Measurements from ENCODE around the gene HDAC4.

HDAC4 gene

GRCh38 chr2:239061121-239061666 is 339.6 kb downstream of the HDAC4 start:
- no peak overlapping the region for H3K9ac ChIP-seq (ENCODE audit: low read length)
- H3K79me2 ChIP-seq (ENCODE audit: insufficient read depth, low read length), result no peaks in the 10 kb centered on the region
- H3K4me3 ChIP-seq (ENCODE audit: low read depth, low read length, poor library complexity, severe bottlenecking), result no peak overlapping the region
- H3K9me2 ChIP-seq (ENCODE audit: low read depth, low read length), result no peaks in the 10 kb centered on the region
- no peak overlapping the region for H3K4me2 ChIP-seq (ENCODE audit: low read length)
- TF ChIP-seq CTCF (IDR thresholded peaks at IDR 0.05; ENCODE audit: low read length) (no peak), EZH2 (IDR thresholded peaks at IDR 0.05; ENCODE audit: borderline replicate concordance, low read length) (no peak)
- H3K27ac ChIP-seq (ENCODE audit: low read depth, low read length, poor library complexity, severe bottlenecking), result no peak overlapping the region
- no peaks in the 10 kb centered on the region for H3K4me1 ChIP-seq (ENCODE audit: insufficient read depth, low read length, severe bottlenecking)
- no peak overlapping the region for H2AFZ ChIP-seq (ENCODE audit: low read length)
- H3F3A ChIP-seq (ENCODE audit: insufficient read depth, low read length), result no peaks in the 10 kb centered on the region
- no peaks in the 10 kb centered on the region for H3K9me3 ChIP-seq (ENCODE audit: low read length)
- no peaks in the 10 kb centered on the region for H4K20me1 ChIP-seq (ENCODE audit: insufficient read depth, low read length)
- H3K36me3 ChIP-seq (ENCODE audit: insufficient read depth, low read length), result no peaks in the 10 kb centered on the region
- no peaks in the 10 kb centered on the region for H3K27me3 ChIP-seq (ENCODE audit: insufficient read depth, low read length)

GRCh38 chr2:239060676-239061075 is 340.1 kb downstream of the HDAC4 start:
- H4K20me1 ChIP-seq (ENCODE audit: insufficient read depth, low read length), result no peaks in the 10 kb centered on the region
- no peak overlapping the region for H3K4me2 ChIP-seq (ENCODE audit: low read length)
- TF ChIP-seq CTCF (IDR thresholded peaks at IDR 0.05; ENCODE audit: low read length), result no peak
- no peak for TF ChIP-seq EZH2 (IDR thresholded peaks at IDR 0.05; ENCODE audit: borderline replicate concordance, low read length)
- no peak overlapping the region for H3K4me3 ChIP-seq (ENCODE audit: low read depth, low read length, poor library complexity, severe bottlenecking)
- no peak overlapping the region for H3K9ac ChIP-seq (ENCODE audit: low read length)
- H3K4me1 ChIP-seq (ENCODE audit: insufficient read depth, low read length, severe bottlenecking), result no peaks in the 10 kb centered on the region
- no peaks in the 10 kb centered on the region for H3K79me2 ChIP-seq (ENCODE audit: insufficient read depth, low read length)
- no peaks in the 10 kb centered on the region for H3K9me2 ChIP-seq (ENCODE audit: low read depth, low read length)
- no peaks in the 10 kb centered on the region; the same call in 1 of the 2 replicates for H3K27me3 ChIP-seq (ENCODE audit: insufficient read depth, low read length)
- H2AFZ ChIP-seq (ENCODE audit: low read length), result no peak overlapping the region
- no peak overlapping the region for H3K27ac ChIP-seq (ENCODE audit: low read depth, low read length, poor library complexity, severe bottlenecking)
- H3K9me3 ChIP-seq (ENCODE audit: low read length), result no peaks in the 10 kb centered on the region
- no peaks in the 10 kb centered on the region for H3F3A ChIP-seq (ENCODE audit: insufficient read depth, low read length)
- no peaks in the 10 kb centered on the region for H3K36me3 ChIP-seq (ENCODE audit: insufficient read depth, low read length)

- no peaks in the 10 kb centered on the region; the same call in 1 of the 2 replicates for H3K27me3 ChIP-seq (ENCODE audit: insufficient read depth, low read length)
- H3K36me3 ChIP-seq (ENCODE audit: insufficient read depth, low read length), result no peaks in the 10 kb centered on the region
- no peaks in the 10 kb centered on the region for H3K9me2 ChIP-seq (ENCODE audit: low read depth, low read length)
- no peak overlapping the region for H3K4me2 ChIP-seq (ENCODE audit: low read length)
- TF ChIP-seq CTCF (IDR thresholded peaks at IDR 0.05; ENCODE audit: low read length), result no peak
- no peak for TF ChIP-seq EZH2 (IDR thresholded peaks at IDR 0.05; ENCODE audit: borderline replicate concordance, low read length)
- H3K9me3 ChIP-seq (ENCODE audit: low read length), result no peaks in the 10 kb centered on the region
- H3K27ac ChIP-seq (ENCODE audit: low read depth, low read length, poor library complexity, severe bottlenecking), result no peak overlapping the region
- no peaks in the 10 kb centered on the region for H4K20me1 ChIP-seq (ENCODE audit: insufficient read depth, low read length)
- no peak overlapping the region for H3K9ac ChIP-seq (ENCODE audit: low read length)
- no peak overlapping the region for H3K4me3 ChIP-seq (ENCODE audit: low read depth, low read length, poor library complexity, severe bottlenecking)
- no peaks in the 10 kb centered on the region for H3K4me1 ChIP-seq (ENCODE audit: insufficient read depth, low read length, severe bottlenecking)
- H3K79me2 ChIP-seq (ENCODE audit: insufficient read depth, low read length), result no peaks in the 10 kb centered on the region
- no peaks in the 10 kb centered on the region for H3F3A ChIP-seq (ENCODE audit: insufficient read depth, low read length)
- H2AFZ ChIP-seq (ENCODE audit: low read length), result no peak overlapping the region
These were observed 341.0 kb downstream of the HDAC4 start for GRCh38 chr2:239059854-239060253.
